ENCODE measurements around the gene PAN3.

Gene PAN3

GRCh38 chr13:28128030-28128429 is 10.3 kb upstream of the PAN3 start (continued):
- TF ChIP-seq ZBTB1 (tag by site-specific recombination; IDR thresholded peaks at IDR 0.05), result no peak
- TF ChIP-seq ZNF302 (tag by site-specific recombination; IDR thresholded peaks at IDR 0.05; ENCODE audit: low read depth), result no peak
- TF ChIP-seq WT1 (tag by site-specific recombination; IDR thresholded peaks at IDR 0.05), result no peak
- TF ChIP-seq ZFP41 (tag by site-specific recombination; IDR thresholded peaks at IDR 0.05; ENCODE audit: borderline replicate concordance), result no peak
- no peak for TF ChIP-seq ZNF449 (tag by site-specific recombination; IDR thresholded peaks at IDR 0.05)
- no peak for TF ChIP-seq ZNF157 (tag by site-specific recombination; IDR thresholded peaks at IDR 0.05)
- no peak for TF ChIP-seq ZNF335 (tag by site-specific recombination; conservative IDR thresholded peaks at IDR 0.05)
- TF ChIP-seq ZSCAN23 (tag by site-specific recombination; IDR thresholded peaks at IDR 0.05), result no peak
- no peak for TF ChIP-seq MYNN (tag by site-specific recombination; IDR thresholded peaks at IDR 0.05; ENCODE audit: borderline replicate concordance)
- no peak for TF ChIP-seq ZNF10 (tag by site-specific recombination; IDR thresholded peaks at IDR 0.05)
- TF ChIP-seq PRDM2 (tag by site-specific recombination; IDR thresholded peaks at IDR 0.05; ENCODE audit: borderline replicate concordance), result no peak
- TF ChIP-seq ZIC2 (tag by site-specific recombination; IDR thresholded peaks at IDR 0.05), result no peak
- no peak for TF ChIP-seq PRDM1 (tag by site-specific recombination; IDR thresholded peaks at IDR 0.05)

GRCh38 chr13:28128926-28129325 is 9.4 kb upstream of the PAN3 start:
- TF ChIP-seq ZNF473 (tag by site-specific recombination; IDR thresholded peaks at IDR 0.05) (no peak), ZNF19 (tag by site-specific recombination; IDR thresholded peaks at IDR 0.05; ENCODE audit: low read depth) (no peak), GLI2 (tag by site-specific recombination; IDR thresholded peaks at IDR 0.05; ENCODE audit: borderline replicate concordance, low read depth) (no peak), ZSCAN16 (tag by site-specific recombination; IDR thresholded peaks at IDR 0.05) (no peak), ZNF155 (tag by site-specific recombination; IDR thresholded peaks at IDR 0.05) (no peak), ZNF596 (tag by site-specific recombination; IDR thresholded peaks at IDR 0.05) (no peak), KLF16 (tag by site-specific recombination; IDR thresholded peaks at IDR 0.05) (no peak), EGR2 (tag by site-specific recombination; IDR thresholded peaks at IDR 0.05; ENCODE audit: low read depth) (no peak), ZNF146 (tag by site-specific recombination; IDR thresholded peaks at IDR 0.05) (no peak), ZNF398 (tag by site-specific recombination; IDR thresholded peaks at IDR 0.05) (no peak)
- Histone ChIP-seq H3K4me3 (ENCODE audit: low read depth, low read length) (no peak overlapping the region), H3K27ac (ENCODE audit: extremely low read depth, low read depth, low read length) (no peak overlapping the region), H3K4me1 (ENCODE audit: control insufficient read depth, insufficient read depth, low read length) (no peaks in the 10 kb centered on the region), H3K9me3 (ENCODE audit: control insufficient read depth, insufficient read depth, low read depth, low read length) (no peaks in the 10 kb centered on the region), H3K36me3 (ENCODE audit: control insufficient read depth in 2 of 2, insufficient read depth in 1 of 2, low read length in 2 of 2) (no peaks in the 10 kb centered on the region)
- POLR2A ChIA-PET, result interaction anchor here (0.6 kb wide), 1 partner anchor 509 kb away, joined by 3 read pairs; no protein-coding TSS in a partner anchor
- CTCF ChIA-PET, result no interaction called here

Measured in HEK293 (cell line).